Endodermal cell (in vitro differentiated cells): ENCODE results near the gene ST3GAL3. TPM values are rescaled to one million over a fixed set of nuclear protein-coding genes. Genes with fewer than 3 reads are reported as not detected.
A peak's percentile ranks its signal among the peaks of the same experiment; 100 is the strongest.
"Not testable (repeated sequence)": the region's sequence is repeated elsewhere in the genome, so short reads cannot be mapped to it uniquely, and the experiment has no call there.

ENCODE experiments used
- DNase-seq: peaks from one replicate; pipeline ENCODE4 v3.0.0-alpha.2; 2017
- H3K27ac ChIP-seq: 2 replicates; pipeline ENCODE4 v1.5.1; 2013; ENCODE audit warnings: mild to moderate bottlenecking, low read depth, low read length, moderate library complexity
- H3K27me3 ChIP-seq: 2 replicates; pipeline ENCODE4 v1.6.1; 2013; ENCODE audit warnings: mild to moderate bottlenecking, low read length, moderate library complexity; ENCODE audit not compliant: insufficient read depth, control insufficient read depth, poor library complexity, severe bottlenecking
- H3K36me3 ChIP-seq: 2 replicates; pipeline ENCODE4 v1.7.0; 2013; ENCODE audit warnings: mild to moderate bottlenecking, low read length, moderate library complexity; ENCODE audit not compliant: control insufficient read depth, insufficient read depth
- H3K4me1 ChIP-seq: one replicate; pipeline ENCODE4 v1.7.0; 2013; ENCODE audit warnings: low read length; ENCODE audit not compliant: control insufficient read depth, insufficient read depth
- H3K4me3 ChIP-seq: 2 replicates; pipeline ENCODE4 v1.5.1; 2013; ENCODE audit warnings: mild to moderate bottlenecking, low read length, moderate library complexity
- H3K9ac ChIP-seq: 2 replicates; pipeline ENCODE4 v1.6.1; 2013; ENCODE audit warnings: mild to moderate bottlenecking, low read length, moderate library complexity; ENCODE audit not compliant: poor library complexity, severe bottlenecking; ENCODE audit errors: extremely low read depth
- H3K9me3 ChIP-seq: 2 replicates; pipeline ENCODE4 v1.6.1; 2013; ENCODE audit warnings: mild to moderate bottlenecking, low read length, moderate library complexity; ENCODE audit not compliant: control insufficient read depth
- H3K27ac Mint-ChIP-seq: 2 replicates; pipeline ENCODE4 v1.8.0; 2020; ENCODE audit warnings: mixed read lengths
- H3K27me3 Mint-ChIP-seq: 2 replicates; pipeline ENCODE4 v1.8.0; 2021; ENCODE audit warnings: mild to moderate bottlenecking, mixed read lengths; ENCODE audit not compliant: insufficient read depth
- H3K36me3 Mint-ChIP-seq: 2 replicates; pipeline ENCODE4 v1.8.0; 2020; ENCODE audit warnings: low read depth, mixed read lengths
- H3K4me1 Mint-ChIP-seq: 2 replicates; pipeline ENCODE4 v1.8.0; 2020; ENCODE audit warnings: mixed read lengths
- H3K4me3 Mint-ChIP-seq: 2 replicates; pipeline ENCODE4 v1.8.0; 2020; ENCODE audit warnings: mild to moderate bottlenecking, moderate library complexity, mixed read lengths
- H3K9me3 Mint-ChIP-seq: 2 replicates; pipeline ENCODE4 v1.8.0; 2020; ENCODE audit warnings: mild to moderate bottlenecking, mixed read lengths
- CTCF ChIP-seq: fragments of 200-600 bp; sonication (generic); conservative IDR thresholded peaks from 2 replicates; pipeline ENCODE4 v1.5.0; 2021; ENCODE audit warnings: antibody characterized with exemption, mild to moderate bottlenecking
- WGBS, 2 experiments: methylation state at CpG; one replicate each; pipeline versions ENCODE4 v1.1.5 to v1.1.7; 2013; ENCODE audit warnings: missing lambda C conversion rate in 2 of 2, mixed read lengths in 1 of 2; ENCODE audit not compliant: insufficient coverage in 1 of 2, insufficient read length in 1 of 2; 5-methylcytosine and 5-hydroxymethylcytosine counted together
- total RNA-seq, 2 donors: library from RNA; stranded (reverse); fragmentation: NEBNext Ultra II Directional in 1 of 2; extraction: Animal tissue kit (Norgen Biotek cat#: 25700) in 1 of 2; gene quantifications; 2 replicates in 1 of 2; 3 replicates in 1 of 2; pipeline ENCODE4 v1.2.1, GENCODE V29; 2021

The ST3GAL3 gene
- total RNA-seq, 2 donors from 2014 or later = 15.5 to 15.9 TPM

- Histone ChIP-seq H3K36me3 (no peaks in the 10 kb centered on the region), H3K9me3 (no peaks in the 10 kb centered on the region), H3K27me3 (no peaks in the 10 kb centered on the region), H3K9ac (no peak overlapping the region), H3K27ac (no peak overlapping the region), H3K4me1 (no peaks in the 10 kb centered on the region), H3K4me3 (no peak overlapping the region)
- no peaks in the 10 kb centered on the region for H3K27me3 Mint-ChIP-seq
- H3K36me3 Mint-ChIP-seq = peaks cover 5% of the 10 kb centered on the region
- H3K27ac Mint-ChIP-seq = no peak overlapping the region
- no peak overlapping the region for H3K4me3 Mint-ChIP-seq
- no peak for TF ChIP-seq CTCF
- WGBS, 2 experiments = 92% methylated on average over 1 of the region's 1 CpG; no CpG with 5 or more reads in 1 of the 2 experiments
- peaks cover 5% of the 10 kb centered on the region for H3K4me1 Mint-ChIP-seq
- H3K9me3 Mint-ChIP-seq = no peaks in the 10 kb centered on the region
- DNase-seq = no peak
Measured at GRCh38 chr1:43832998-43833397, 125.7 kb downstream of the ST3GAL3 start.

DNA sequence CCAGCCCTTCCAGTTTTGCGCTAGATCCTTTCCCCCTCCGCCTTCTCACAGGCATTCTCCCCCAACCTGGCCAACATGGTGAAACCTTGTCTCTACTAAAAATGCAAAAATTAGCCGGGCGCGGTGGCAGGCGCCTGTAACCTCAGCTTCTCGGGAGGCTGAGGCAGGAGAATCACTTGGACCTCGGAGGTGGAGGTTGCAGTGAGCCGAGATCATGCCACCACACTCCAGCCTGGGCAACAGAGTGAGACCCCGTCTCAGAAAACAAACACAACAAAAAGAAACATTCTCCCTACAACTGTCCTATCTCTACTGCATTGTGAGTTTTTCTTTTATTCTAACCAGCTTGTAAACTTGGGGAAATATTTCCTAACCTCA is 126.6 kb downstream of the ST3GAL3 start:
- 87 to 100% methylated on average over 6 to 10 of the region's 10 CpGs for WGBS, 2 experiments

DNA sequence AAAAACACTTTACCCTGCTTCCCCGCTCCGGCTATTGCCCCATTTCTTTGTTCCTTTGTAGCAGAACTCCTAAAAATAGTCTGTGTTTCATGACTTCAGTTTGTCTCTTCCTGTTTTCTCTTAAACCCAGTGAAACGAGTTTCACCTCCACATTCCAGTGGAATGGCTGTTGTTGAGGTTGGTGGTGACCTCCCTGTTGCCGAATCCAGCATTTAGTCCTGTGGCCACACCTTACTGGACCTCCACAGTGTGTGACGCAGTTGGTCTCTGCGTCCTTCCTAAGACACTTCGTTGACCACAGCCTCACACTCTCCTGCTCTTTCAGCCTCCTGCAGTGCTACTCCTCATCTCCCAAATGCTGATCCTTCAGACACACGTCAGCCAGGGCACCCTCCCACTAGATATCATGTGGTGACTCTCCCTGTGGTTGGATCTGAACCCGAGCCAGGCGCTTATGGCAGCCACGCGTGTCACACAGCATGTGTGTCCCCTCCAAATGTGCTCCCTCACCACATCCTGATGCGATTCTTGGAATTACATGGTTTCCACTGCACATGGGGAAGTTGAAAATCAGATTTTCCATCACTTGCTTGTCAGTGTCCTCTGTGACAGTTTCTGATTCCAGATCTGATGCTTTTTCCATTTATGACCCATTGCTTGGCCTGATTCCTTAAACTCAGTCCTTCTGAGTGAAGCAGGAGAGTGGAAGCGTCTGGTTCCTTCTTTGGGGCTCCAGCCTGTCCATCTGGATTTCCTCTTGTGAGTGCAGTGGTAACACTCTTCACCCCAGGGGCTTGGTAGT is 127.1 kb downstream of the ST3GAL3 start:
- no peak overlapping the region for H3K9ac ChIP-seq
- Mint-ChIP-seq H3K27me3 (no peaks in the 10 kb centered on the region), H3K9me3 (no peaks in the 10 kb centered on the region), H3K36me3 (peaks cover 6% of the 10 kb centered on the region), H3K4me1 (peaks cover 5% of the 10 kb centered on the region), H3K4me3 (no peak overlapping the region), H3K27ac (peak overlapping the region; percentile 23)
- no peak for DNase-seq
- no peak for TF ChIP-seq CTCF
- H3K9me3 ChIP-seq = no peaks in the 10 kb centered on the region
- no peaks in the 10 kb centered on the region for H3K4me1 ChIP-seq
- H3K27me3 ChIP-seq = no peaks in the 10 kb centered on the region
- no peaks in the 10 kb centered on the region for H3K36me3 ChIP-seq
- no peak overlapping the region for H3K27ac ChIP-seq
- WGBS, 2 experiments = 92 to 94% methylated on average over 12 to 14 of the region's 14 CpGs
- H3K4me3 ChIP-seq = no peak overlapping the region

More for the DNA sequence above, 126.6 kb downstream of the ST3GAL3 start:
- H3K36me3 ChIP-seq, H3K27me3 ChIP-seq, DNase-seq, H3K4me1 ChIP-seq, H3K9me3 ChIP-seq, H3K36me3 Mint-ChIP-seq, H3K27me3 Mint-ChIP-seq, H3K4me1 Mint-ChIP-seq, H3K9ac ChIP-seq, H3K9me3 Mint-ChIP-seq, H3K4me3 ChIP-seq, H3K4me3 Mint-ChIP-seq, H3K27ac ChIP-seq: not testable (repeated sequence)
- H3K27ac Mint-ChIP-seq = peak overlapping the region; percentile 23
